Memory B cell (primary cell): ENCODE results near the gene CACNA1H.

Experiments
- ATAC-seq: fragments of 150-1000 bp; cut with Tn5 transposase; 2 replicates; pipeline ENCODE4 v1.10.0; 2021; ENCODE audit warnings: low read depth, mild to moderate bottlenecking, moderate library complexity
- DNase-seq, 2 donors: peaks; one replicate each; pipeline ENCODE4 v3.0.0; 2022; ENCODE audit warnings: low spot score in 2 of 2
- H3K27ac Mint-ChIP-seq: one replicate; pipeline ENCODE4 v1.8.0; 2022; ENCODE audit warnings: mild to moderate bottlenecking, moderate library complexity, mixed read lengths
- H3K27me3 Mint-ChIP-seq: one replicate; pipeline ENCODE4 v1.8.0; 2022; ENCODE audit warnings: mixed read lengths
- H3K36me3 Mint-ChIP-seq: one replicate; pipeline ENCODE4 v1.8.0; 2022; ENCODE audit warnings: mild to moderate bottlenecking, mixed read lengths
- H3K4me1 Mint-ChIP-seq: one replicate; pipeline ENCODE4 v1.8.0; 2022; ENCODE audit warnings: mixed read lengths
- H3K4me3 Mint-ChIP-seq: one replicate; pipeline ENCODE4 v1.8.0; 2022; ENCODE audit warnings: mild to moderate bottlenecking, moderate library complexity, mixed read lengths
- H3K9me3 Mint-ChIP-seq: one replicate; pipeline ENCODE4 v1.8.0; 2022; ENCODE audit warnings: mixed read lengths

The CACNA1H gene

GRCh38 chr16:1199347-1200013 is 46.6 kb downstream of the CACNA1H start:
- Mint-ChIP-seq H3K27ac (no peak overlapping the region), H3K36me3 (no peaks in the 10 kb centered on the region), H3K4me1 (peaks cover 3% of the 10 kb centered on the region), H3K27me3 (peaks cover 1% of the 10 kb centered on the region), H3K4me3 (no peak overlapping the region), H3K9me3 (peaks cover 4% of the 10 kb centered on the region)
- ATAC-seq (no peak), DNase-seq (no peak)

GRCh38 chr16:1200014-1200627 is 47.2 kb downstream of the CACNA1H start:
- DNase-seq (no peak), ATAC-seq (no peak)
- Mint-ChIP-seq H3K27me3 (peaks cover 1% of the 10 kb centered on the region), H3K27ac (no peak overlapping the region), H3K4me1 (peaks cover 3% of the 10 kb centered on the region), H3K4me3 (no peak overlapping the region), H3K36me3 (no peaks in the 10 kb centered on the region), H3K9me3 (peaks cover 4% of the 10 kb centered on the region)

- H3K4me3 Mint-ChIP-seq: no peak overlapping the region
- H3K27me3 Mint-ChIP-seq: peaks cover 1% of the 10 kb centered on the region
- no peak overlapping the region for H3K27ac Mint-ChIP-seq
- H3K36me3 Mint-ChIP-seq: no peaks in the 10 kb centered on the region
- no peak for DNase-seq
- peaks cover 4% of the 10 kb centered on the region for H3K9me3 Mint-ChIP-seq
- no peak for ATAC-seq
- H3K4me1 Mint-ChIP-seq: peaks cover 3% of the 10 kb centered on the region
These were observed 48.5 kb downstream of the CACNA1H start for GRCh38 chr16:1201444-1201843.

GRCh38 chr16:1202274-1202673 is 49.4 kb downstream of the CACNA1H start:
- Mint-ChIP-seq H3K36me3 (no peaks in the 10 kb centered on the region), H3K4me1 (peaks cover 3% of the 10 kb centered on the region), H3K9me3 (peaks cover 4% of the 10 kb centered on the region), H3K27me3 (peaks cover 1% of the 10 kb centered on the region), H3K4me3 (no peak overlapping the region), H3K27ac (no peak overlapping the region)
- no peak for ATAC-seq
- no peak for DNase-seq

- H3K36me3 Mint-ChIP-seq: no peaks in the 10 kb centered on the region
- ATAC-seq (no peak), DNase-seq (no peak)
- H3K4me1 Mint-ChIP-seq: no peaks in the 10 kb centered on the region
- peaks cover 1% of the 10 kb centered on the region for H3K9me3 Mint-ChIP-seq
- H3K27ac Mint-ChIP-seq: no peak overlapping the region
- H3K4me3 Mint-ChIP-seq: no peak overlapping the region
- peaks cover 1% of the 10 kb centered on the region for H3K27me3 Mint-ChIP-seq
These were observed 52.0 kb downstream of the CACNA1H start for GRCh38 chr16:1204933-1205332.

- DNase-seq: no peak
- H3K36me3 Mint-ChIP-seq: no peaks in the 10 kb centered on the region
- peaks cover 1% of the 10 kb centered on the region for H3K27me3 Mint-ChIP-seq
- ATAC-seq: no peak
- no peaks in the 10 kb centered on the region for H3K4me1 Mint-ChIP-seq
- no peak overlapping the region for H3K27ac Mint-ChIP-seq
- no peaks in the 10 kb centered on the region for H3K9me3 Mint-ChIP-seq
- H3K4me3 Mint-ChIP-seq: no peak overlapping the region
These were observed 53.4 kb downstream of the CACNA1H start for GRCh38 chr16:1206326-1206725.

GRCh38 chr16:1206786-1207185 is 53.9 kb downstream of the CACNA1H start:
- DNase-seq: no peak
- Mint-ChIP-seq H3K4me1 (no peaks in the 10 kb centered on the region), H3K9me3 (no peaks in the 10 kb centered on the region), H3K27me3 (peaks cover 1% of the 10 kb centered on the region), H3K4me3 (no peak overlapping the region), H3K27ac (no peak overlapping the region), H3K36me3 (no peaks in the 10 kb centered on the region)
- ATAC-seq: no peak

- no peak for ATAC-seq
- Mint-ChIP-seq H3K36me3 (no peaks in the 10 kb centered on the region), H3K27me3 (peaks cover 1% of the 10 kb centered on the region), H3K27ac (no peak overlapping the region), H3K4me3 (no peak overlapping the region), H3K4me1 (no peaks in the 10 kb centered on the region), H3K9me3 (no peaks in the 10 kb centered on the region)
- DNase-seq: no peak
These were observed 55.4 kb downstream of the CACNA1H start for GRCh38 chr16:1208239-1208830.

- ATAC-seq (no peak), DNase-seq (no peak)
- H3K4me3 Mint-ChIP-seq: no peak overlapping the region
- no peaks in the 10 kb centered on the region for H3K36me3 Mint-ChIP-seq
- H3K27me3 Mint-ChIP-seq: peaks cover 2% of the 10 kb centered on the region
- H3K9me3 Mint-ChIP-seq: no peaks in the 10 kb centered on the region
- no peaks in the 10 kb centered on the region for H3K4me1 Mint-ChIP-seq
- H3K27ac Mint-ChIP-seq: no peak overlapping the region
These were observed 56.2 kb downstream of the CACNA1H start for GRCh38 chr16:1209081-1209480.

GRCh38 chr16:1210461-1210860 is 57.6 kb downstream of the CACNA1H start:
- no peak for DNase-seq
- H3K27me3 Mint-ChIP-seq: peaks cover 5% of the 10 kb centered on the region
- H3K9me3 Mint-ChIP-seq: no peaks in the 10 kb centered on the region
- H3K4me3 Mint-ChIP-seq: no peak overlapping the region
- ATAC-seq: no peak
- H3K4me1 Mint-ChIP-seq: no peaks in the 10 kb centered on the region
- H3K36me3 Mint-ChIP-seq: no peaks in the 10 kb centered on the region
- no peak overlapping the region for H3K27ac Mint-ChIP-seq

GRCh38 chr16:1211451-1212268 is 58.8 kb downstream of the CACNA1H start:
- Mint-ChIP-seq H3K36me3 (no peaks in the 10 kb centered on the region), H3K27ac (no peak overlapping the region), H3K9me3 (no peaks in the 10 kb centered on the region), H3K27me3 (peaks cover 10% of the 10 kb centered on the region), H3K4me3 (no peak overlapping the region), H3K4me1 (no peaks in the 10 kb centered on the region)
- ATAC-seq (no peak), DNase-seq (no peak)

GRCh38 chr16:1212616-1213194 is 59.8 kb downstream of the CACNA1H start:
- no peak for DNase-seq
- Mint-ChIP-seq H3K27me3 (peaks cover 10% of the 10 kb centered on the region), H3K4me3 (no peak overlapping the region), H3K4me1 (no peaks in the 10 kb centered on the region), H3K36me3 (no peaks in the 10 kb centered on the region), H3K9me3 (no peaks in the 10 kb centered on the region), H3K27ac (no peak overlapping the region)
- ATAC-seq: no peak

GRCh38 chr16:1213231-1213630 is 60.3 kb downstream of the CACNA1H start:
- ATAC-seq: no peak
- no peak for DNase-seq
- Mint-ChIP-seq H3K36me3 (no peaks in the 10 kb centered on the region), H3K27me3 (peaks cover 10% of the 10 kb centered on the region), H3K4me3 (no peak overlapping the region), H3K9me3 (no peaks in the 10 kb centered on the region), H3K27ac (no peak overlapping the region), H3K4me1 (no peaks in the 10 kb centered on the region)
